H1 (cell line): ENCODE data around the gene HADH. TPM values are rescaled to one million over a fixed set of nuclear protein-coding genes. Genes with fewer than 3 reads are reported as not detected.

Experiments
- CTCF ChIA-PET: fragments of 300-600 bp; sonication (Branson Sonifier 250); formaldehyde crosslinking; loops from one replicate; lab custom pipeline; 2021; ENCODE audit not compliant: partially characterized antibody; lab: Charles Lee
- POLR2A ChIA-PET: fragments of 300-600 bp; sonication (Branson Sonifier 250); formaldehyde crosslinking; loops from one replicate; lab custom pipeline; 2021; ENCODE audit warnings: inconsistent platforms; ENCODE audit not compliant: partially characterized antibody; lab: Charles Lee
- DNase-seq, 2 experiments: peaks; one replicate each; pipeline versions ENCODE4 v3.0.0 to v3.0.0-alpha.2; 2010 to 2022; ENCODE audit warnings: low spot score in 2 of 2, low read depth in 1 of 2, mixed read lengths in 1 of 2
- FAIRE-seq: peaks from 2 replicates; lab custom pipeline; 2011; peaks lifted over from hg19 to GRCh38; lab: Jason Lieb, UNC
- H2AFZ ChIP-seq: 2 replicates; pipeline ENCODE4 v1.8.1; 2012; ENCODE audit warnings: low read length, inconsistent platforms
- H2AK5ac ChIP-seq: 2 replicates; pipeline ENCODE4 v1.6.1; 2013; ENCODE audit warnings: low read depth, low read length
- H2BK120ac ChIP-seq: replicated peaks from 2 replicates; pipeline ENCODE3; 2013; ENCODE audit warnings: low read depth, low read length, inconsistent platforms
- H2BK12ac ChIP-seq: 2 replicates; pipeline ENCODE4 v1.6.1; 2013; ENCODE audit warnings: low read depth, low read length
- H2BK15ac ChIP-seq: 2 replicates; pipeline ENCODE4 v1.6.1; 2013; ENCODE audit warnings: low read length
- H2BK20ac ChIP-seq: 2 replicates; pipeline ENCODE4 v1.6.1; 2013; ENCODE audit warnings: low read length
- H2BK5ac ChIP-seq: 2 replicates; pipeline ENCODE4 v1.6.1; 2013; ENCODE audit warnings: low read depth, low read length
- H3K14ac ChIP-seq: 2 replicates; pipeline ENCODE4 v1.6.1; 2013; ENCODE audit warnings: inconsistent platforms; ENCODE audit not compliant: insufficient read length
- H3K18ac ChIP-seq: 2 replicates; pipeline ENCODE4 v1.6.1; 2013; ENCODE audit warnings: low read length; ENCODE audit errors: extremely low read depth
- H3K23ac ChIP-seq: 2 replicates; pipeline ENCODE4 v1.6.1; 2013; ENCODE audit warnings: inconsistent platforms; ENCODE audit not compliant: insufficient read length
- H3K23me2 ChIP-seq: 2 replicates; pipeline ENCODE4 v1.6.1; 2013; ENCODE audit warnings: low read depth, low read length
- H3K27ac ChIP-seq: 2 replicates; pipeline ENCODE4 v1.6.1; 2011; ENCODE audit warnings: low read depth, low read length, inconsistent platforms
- H3K27me3 ChIP-seq, 4 experiments: replicated peaks in 1 of 4; 1 replicate in 1 of 4; 2 replicates in 3 of 4; pipeline versions ENCODE4 v1.6.1 to v1.8.1; 2011 to 2013; ENCODE audit warnings: low read length in 3 of 4, mild to moderate bottlenecking in 3 of 4, inconsistent platforms in 2 of 4, mixed read lengths in 2 of 4, moderate library complexity in 1 of 4; ENCODE audit not compliant: control insufficient read depth in 3 of 4, insufficient read depth in 3 of 4; ENCODE audit errors: extremely low read depth in 1 of 4
- H3K36me3 ChIP-seq, 4 experiments: 2 replicates each; pipeline versions ENCODE4 v1.6.1 to v1.8.1; 2011 to 2013; ENCODE audit warnings: mild to moderate bottlenecking in 4 of 4, low read length in 3 of 4, moderate library complexity in 2 of 4, control low read depth in 1 of 4, inconsistent platforms in 1 of 4; ENCODE audit not compliant: insufficient read depth in 4 of 4, control insufficient read depth in 2 of 4
- H3K4ac ChIP-seq: replicated peaks from 2 replicates; pipeline ENCODE3; 2013; ENCODE audit warnings: low read length, low read depth, mixed read lengths, inconsistent platforms; ENCODE audit not compliant: insufficient read length
- H3K4me1 ChIP-seq, 4 experiments: replicated peaks in 1 of 4; 1 replicate in 1 of 4; 2 replicates in 3 of 4; pipeline versions ENCODE4 v1.6.1 to v1.8.1; 2011 to 2013; ENCODE audit warnings: low read length in 3 of 4, inconsistent platforms in 2 of 4, mixed read lengths in 1 of 4; ENCODE audit not compliant: insufficient read depth in 4 of 4, control insufficient read depth in 3 of 4
- H3K4me2 ChIP-seq, 2 experiments: 2 replicates each; pipeline versions ENCODE4 v1.6.1 to v1.8.1; 2011 to 2013; ENCODE audit warnings: low read depth in 2 of 2, low read length in 2 of 2, control low read depth in 1 of 2, inconsistent platforms in 1 of 2, mild to moderate bottlenecking in 1 of 2; ENCODE audit not compliant: insufficient read depth in 1 of 2
- H3K4me3 ChIP-seq, 4 experiments: fragments of 200-600, 300-600 bp in 1 of 4; sonication (generic), shearing (Covaris generic), sonication (Bioruptor Twin) in 1 of 4; 2 replicates each; pipeline versions ENCODE4 v1.5.1 to v1.8.1; 2011 to 2016; ENCODE audit warnings: low read length in 4 of 4, low read depth in 3 of 4, control low read depth in 2 of 4, inconsistent platforms in 2 of 4, mild to moderate bottlenecking in 2 of 4, mixed read lengths in 1 of 4, moderate library complexity in 1 of 4; ENCODE audit not compliant: insufficient read depth in 2 of 4; ENCODE audit errors: extremely low read depth in 1 of 4
- H3K56ac ChIP-seq: replicated peaks from 2 replicates; pipeline ENCODE3; 2013; ENCODE audit warnings: low read depth, mild to moderate bottlenecking, mixed read lengths, low read length, inconsistent platforms; ENCODE audit not compliant: insufficient read length
- H3K79me1 ChIP-seq: 2 replicates; pipeline ENCODE4 v1.6.1; 2013; ENCODE audit warnings: low read depth, low read length, control low read depth
- H3K79me2 ChIP-seq, 2 experiments: 2 replicates each; pipeline versions ENCODE4 v1.6.1 to v1.8.1; 2012 to 2013; ENCODE audit warnings: low read length in 2 of 2, mild to moderate bottlenecking in 2 of 2, inconsistent platforms in 1 of 2; ENCODE audit not compliant: insufficient read depth in 2 of 2, control insufficient read depth in 1 of 2
- H3K9ac ChIP-seq, 4 experiments: replicated peaks in 1 of 4; 1 replicate in 1 of 4; 2 replicates in 3 of 4; pipeline versions ENCODE4 v1.6.1 to v1.8.1; 2011 to 2013; ENCODE audit warnings: low read depth in 3 of 4, low read length in 3 of 4, control low read depth in 2 of 4, mild to moderate bottlenecking in 2 of 4, moderate library complexity in 2 of 4, inconsistent platforms in 1 of 4; ENCODE audit errors: extremely low read depth in 1 of 4
- H3K9me3 ChIP-seq, 2 experiments: 2 replicates each; pipeline versions ENCODE4 v1.6.1 to v1.8.1; 2012 to 2013; ENCODE audit warnings: mild to moderate bottlenecking in 2 of 2, moderate library complexity in 2 of 2, control low read depth in 1 of 2, inconsistent platforms in 1 of 2, low read depth in 1 of 2, low read length in 1 of 2, mixed read lengths in 1 of 2; ENCODE audit not compliant: insufficient read depth in 2 of 2
- H4K20me1 ChIP-seq, 2 experiments: replicated peaks in 1 of 2; 2 replicates each; pipeline versions ENCODE3 to v1.8.1; 2011 to 2013; ENCODE audit warnings: inconsistent platforms in 2 of 2, low read length in 2 of 2, mild to moderate bottlenecking in 1 of 2; ENCODE audit not compliant: insufficient read depth in 2 of 2, control insufficient read depth in 1 of 2
- H4K5ac ChIP-seq: 2 replicates; pipeline ENCODE4 v1.6.1; 2013; ENCODE audit warnings: low read length, low read depth, mixed read lengths, inconsistent platforms; ENCODE audit not compliant: insufficient read length
- H4K8ac ChIP-seq: 2 replicates; pipeline ENCODE4 v1.8.0; 2013; ENCODE audit warnings: mild to moderate bottlenecking, moderate library complexity, low read length, inconsistent platforms; ENCODE audit not compliant: insufficient read depth; ENCODE audit errors: extremely low read depth
- H4K91ac ChIP-seq: replicated peaks from 2 replicates; pipeline ENCODE3; 2013; ENCODE audit warnings: low read length, mixed read lengths, inconsistent platforms; ENCODE audit not compliant: insufficient read length
- CBX5 ChIP-seq: fragments of 300-800, 300-1000 bp; sonication (generic); IDR thresholded peaks from 2 replicates; pipeline ENCODE4 v1.7.1; 2016; ENCODE audit warnings: antibody characterized with exemption, low read length, low read depth
- KDM1A ChIP-seq: fragments of 200-600, 300-600 bp; sonication (generic); IDR thresholded peaks from 2 replicates; pipeline ENCODE4 v1.7.1; 2016; ENCODE audit warnings: mild to moderate bottlenecking, low read length, borderline replicate concordance
- KDM4A ChIP-seq: IDR thresholded peaks from one replicate; pipeline ENCODE4 v1.7.1; 2012; ENCODE audit warnings: low read depth, mild to moderate bottlenecking, moderate library complexity, low read length, inconsistent platforms; ENCODE audit not compliant: severe bottlenecking
- KDM5A ChIP-seq: fragments of 200-600 bp; IDR thresholded peaks from 2 replicates; pipeline ENCODE4 v1.7.1; 2012; ENCODE audit warnings: mild to moderate bottlenecking, low read length, inconsistent platforms, mixed read lengths
- RAD21 ChIP-seq, 2 experiments: IDR thresholded peaks in 1 of 2; conservative IDR thresholded peaks in 1 of 2; 2 replicates each; pipeline ENCODE4 v1.6.1; 2011; ENCODE audit warnings: low read depth in 2 of 2, low read length in 2 of 2, improper control_type of control experiment in 1 of 2, inconsistent platforms in 1 of 2, mild to moderate bottlenecking in 1 of 2, moderate library complexity in 1 of 2
- RBBP5 ChIP-seq: IDR thresholded peaks from 2 replicates; pipeline ENCODE4 v1.7.1; 2012; ENCODE audit warnings: low read depth, mild to moderate bottlenecking, inconsistent platforms, low read length, moderate library complexity, borderline replicate concordance
- SP2 ChIP-seq: IDR thresholded peaks from 2 replicates; pipeline ENCODE4 v1.6.1; 2012; ENCODE audit warnings: mild to moderate bottlenecking, low read length, inconsistent platforms
- SP4 ChIP-seq: IDR thresholded peaks from 2 replicates; pipeline ENCODE4 v1.6.1; 2012; ENCODE audit warnings: low read length, inconsistent platforms
- SRF ChIP-seq: IDR thresholded peaks from 2 replicates; pipeline ENCODE4 v1.6.1; 2011; ENCODE audit warnings: mild to moderate bottlenecking, low read depth, low read length, moderate library complexity
- WGBS, 2 experiments: shearing (Covaris generic) in 1 of 2; methylation state at CpG; one replicate each; pipeline versions ENCODE4 v1.1.6 to v1.1.7; 2013 to 2015; ENCODE audit warnings: low lambda C conversion rate in 2 of 2, mixed read lengths in 2 of 2, inconsistent platforms in 1 of 2, low coverage in 1 of 2, missing lambda C conversion rate in 1 of 2; ENCODE audit not compliant: insufficient replicate concordance in 2 of 2, insufficient coverage in 1 of 2, insufficient read length in 1 of 2; ENCODE audit errors: extremely low coverage in 1 of 2, missing lambda C conversion rate in 1 of 2; 5-methylcytosine and 5-hydroxymethylcytosine counted together
- polyA plus RNA-seq, 7 experiments: library from polyadenylated mRNA; depleted of rRNA in 3 of 7; stranded (reverse) in 5 of 7; unstranded in 2 of 7; fragments of >200 nt in 5 of 7; fragments of 200-250 nt in 2 of 7; gene quantifications; 1 replicate in 5 of 7; 2 replicates in 1 of 7; 4 replicates in 1 of 7; pipeline versions ENCODE4 v1.2.1 to v1.2.3, GENCODE V29; 2011 to 2013; ENCODE audit warnings: missing spikeins in 2 of 7, mixed read lengths in 2 of 7
- total RNA-seq: library from RNA; stranded (reverse); fragmentation: NEBNext Ultra II Directional; extraction: Animal tissue kit (Norgen Biotek cat#: 25700); gene quantifications from 2 replicates; pipeline ENCODE4 v1.2.1, GENCODE V29; 2021

Gene HADH
- total and polyA plus RNA-seq, 2 of the 8 experiments (the other 6 are each of a cell fraction or from before 2014, with no cell fraction given), result 47.5 to 54.4 TPM

GRCh38 chr4:108043526-108043925 lies 53.8 kb downstream of the HADH start:
- no peaks in the 10 kb centered on the region for H3K23me2 ChIP-seq
- H2BK5ac ChIP-seq, result no peak overlapping the region
- H3K79me2 ChIP-seq, result no peaks in the 10 kb centered on the region
- no peak overlapping the region for H3K9ac ChIP-seq
- H4K91ac ChIP-seq, result no peak overlapping the region
- no peak overlapping the region for H3K18ac ChIP-seq
- ChIA-PET CTCF (interaction anchor here (0.5 to 1.8 kb wide), 15 partner anchors 9 to 642 kb away, joined by 3 to 8 read pairs (median 3); no protein-coding TSS in a partner anchor), POLR2A (interaction anchor here (1.0 kb wide), 1 partner anchor 12 kb away, joined by 3 read pairs; no protein-coding TSS in a partner anchor)
- no peaks in the 10 kb centered on the region for H3K9me3 ChIP-seq
- H3K4me3 ChIP-seq, result no peak overlapping the region
- no peak overlapping the region for H4K5ac ChIP-seq
- no peak overlapping the region for H2AFZ ChIP-seq
- H3K27me3 ChIP-seq, result no peaks in the 10 kb centered on the region
- no peak overlapping the region for H2BK15ac ChIP-seq
- H2BK120ac ChIP-seq, result no peak overlapping the region
- no peaks in the 10 kb centered on the region for H3K79me1 ChIP-seq
- H3K27ac ChIP-seq, result no peak overlapping the region
- no peak overlapping the region for H4K8ac ChIP-seq
- WGBS, 2 experiments, result 82% methylated on average over 5 of the region's 5 CpGs; no CpG with 5 or more reads in 1 of the 2 experiments
- no peak overlapping the region for H3K4me2 ChIP-seq
- no peak overlapping the region for H3K14ac ChIP-seq
- no peak overlapping the region for H2BK20ac ChIP-seq
- H3K4me1 ChIP-seq, result no peaks in the 10 kb centered on the region
- H4K20me1 ChIP-seq, result no peaks in the 10 kb centered on the region
- H3K56ac ChIP-seq, result no peak overlapping the region
- DNase-seq (no peak), FAIRE-seq (peak; percentile 63)
- no peak overlapping the region for H2BK12ac ChIP-seq
- H3K36me3 ChIP-seq, result no peaks in the 10 kb centered on the region
- H3K23ac ChIP-seq, result no peak overlapping the region
- H2AK5ac ChIP-seq, result no peak overlapping the region; the same call in 1 of the 2 replicates
- no peak overlapping the region for H3K4ac ChIP-seq
- TF ChIP-seq RAD21 (IDR thresholded peaks at IDR 0.05 in 1 of 2, conservative IDR thresholded peaks at IDR 0.05 in 1 of 2; ENCODE audit: low read depth in 2 of 2, low read length in 2 of 2) (no peak; a peak in 1 of 4 replicates), RBBP5 (no peak), SRF (no peak), SP4 (no peak), KDM1A (no peak), CBX5 (no peak), SP2 (no peak), KDM5A (no peak), KDM4A (no peak)
- TF ChIP-seq, all 59 proteins: peak for 0
